GM19099 (cell line): ENCODE measurements around the gene B3GALT5.

Experiments used
- POLR2A ChIP-seq: IDR thresholded peaks from 3 replicates; pipeline ENCODE4 v1.6.1; 2011; ENCODE audit warnings: low read depth; ENCODE audit not compliant: insufficient read length; ENCODE audit errors: extremely low read depth

B3GALT5 gene

DNA sequence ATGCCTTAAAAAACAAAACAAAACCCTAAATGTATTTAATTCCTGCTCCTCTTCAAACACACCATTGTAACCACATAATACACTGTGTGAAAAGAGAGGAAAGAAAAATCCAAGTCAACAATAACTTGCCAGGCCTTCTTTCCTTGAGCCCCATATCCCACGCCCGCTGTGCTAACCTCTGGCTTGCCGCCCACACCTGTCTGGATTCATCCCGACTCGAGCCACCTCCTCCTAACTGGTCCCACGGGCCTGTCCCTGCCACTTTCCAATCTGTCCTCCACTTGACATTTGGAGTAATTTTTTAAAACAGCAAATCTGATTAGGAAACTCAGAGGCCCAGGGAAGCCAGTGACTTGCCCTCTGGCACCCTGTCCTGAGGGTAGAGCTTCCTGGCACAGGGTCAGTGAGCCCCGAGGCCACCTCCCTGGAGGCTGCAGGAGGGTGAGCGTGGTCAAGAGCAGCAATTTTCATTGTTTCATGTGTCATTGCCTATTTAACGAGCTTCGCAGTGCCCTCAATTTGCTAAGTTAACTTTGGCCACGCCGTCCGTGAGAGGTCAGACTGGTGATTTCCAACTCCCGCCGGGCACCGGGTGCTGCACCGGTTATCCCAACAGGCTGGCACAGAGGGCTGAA is 54.1 kb downstream of the B3GALT5 start:
- TF ChIP-seq POLR2A = no peak

- TF ChIP-seq POLR2A = no peak
Observed at GRCh38 chr21:39667353-39667891, 54.7 kb downstream of the B3GALT5 start.

- no peak for TF ChIP-seq POLR2A
Observed at GRCh38 chr21:39668369-39668768, 55.6 kb downstream of the B3GALT5 start.

- TF ChIP-seq POLR2A = no peak
Observed at GRCh38 chr21:39669485-39669884, 56.7 kb downstream of the B3GALT5 start.

- TF ChIP-seq POLR2A = no peak
Observed at GRCh38 chr21:39669976-39670661, 57.4 kb downstream of the B3GALT5 start.

DNA sequence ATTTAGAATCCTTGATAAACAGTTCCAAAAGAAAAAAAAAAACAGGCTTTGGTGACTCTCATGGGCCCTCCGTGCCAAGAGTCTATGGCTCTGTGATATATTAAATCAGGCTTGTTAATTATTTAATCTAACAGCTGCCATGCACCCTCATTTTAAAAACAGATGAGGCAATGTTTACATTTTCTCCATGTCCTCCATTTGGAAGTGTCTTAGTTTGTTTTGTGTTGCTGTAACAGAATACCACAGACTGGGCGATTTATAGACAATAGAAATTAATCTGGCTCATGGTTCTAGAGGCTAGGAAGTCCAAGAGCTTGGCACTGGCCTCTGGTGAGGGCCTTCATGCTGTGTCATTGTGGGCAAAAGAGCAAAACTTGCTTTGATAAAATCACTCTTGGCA is 58.0 kb downstream of the B3GALT5 start:
- TF ChIP-seq POLR2A = no peak

DNA sequence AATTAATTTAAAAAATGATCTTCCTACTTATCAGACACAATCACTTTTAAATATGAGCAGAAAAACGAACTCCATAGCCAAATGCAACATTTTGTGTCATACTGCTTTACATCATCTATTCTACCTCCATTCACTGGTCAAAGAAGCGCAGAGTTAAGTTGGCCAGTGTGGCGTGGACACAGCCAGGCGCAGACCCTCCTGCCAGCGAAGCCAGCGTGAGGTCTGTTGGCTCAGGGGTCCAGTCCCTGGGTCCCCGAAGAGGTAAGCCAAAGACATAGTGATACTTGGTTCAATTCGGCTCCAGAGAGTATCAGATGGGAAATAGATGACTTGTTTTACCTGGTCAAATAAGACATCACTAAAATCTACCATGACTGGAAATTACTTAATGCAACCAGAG is 59.2 kb downstream of the B3GALT5 start:
- TF ChIP-seq POLR2A = no peak

DNA sequence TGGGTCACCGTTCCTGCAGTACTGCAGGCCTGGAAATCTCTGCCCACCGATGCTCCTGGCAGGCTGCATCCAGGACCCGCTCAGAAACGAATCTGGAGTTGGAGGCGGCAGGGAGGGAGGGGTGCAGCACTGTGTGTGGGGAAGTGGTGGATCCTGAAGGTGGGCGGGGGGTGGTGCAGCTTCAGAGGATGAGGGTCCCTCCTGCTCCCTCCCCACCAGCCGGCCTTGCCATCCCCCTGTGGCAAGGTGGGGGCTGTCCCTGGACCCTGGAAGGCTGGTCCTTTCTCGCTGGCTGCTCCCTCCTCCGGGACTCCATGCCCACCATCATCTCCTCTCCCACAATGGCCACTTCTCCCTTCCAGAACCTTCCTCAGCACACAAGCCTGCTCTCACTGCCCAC is 60.4 kb downstream of the B3GALT5 start:
- no peak for TF ChIP-seq POLR2A

GRCh38 chr21:39673736-39674135 is 61.0 kb downstream of the B3GALT5 start:
- TF ChIP-seq POLR2A = no peak

- TF ChIP-seq POLR2A = no peak
Observed at GRCh38 chr21:39674801-39675200, 62.1 kb downstream of the B3GALT5 start.

DNA sequence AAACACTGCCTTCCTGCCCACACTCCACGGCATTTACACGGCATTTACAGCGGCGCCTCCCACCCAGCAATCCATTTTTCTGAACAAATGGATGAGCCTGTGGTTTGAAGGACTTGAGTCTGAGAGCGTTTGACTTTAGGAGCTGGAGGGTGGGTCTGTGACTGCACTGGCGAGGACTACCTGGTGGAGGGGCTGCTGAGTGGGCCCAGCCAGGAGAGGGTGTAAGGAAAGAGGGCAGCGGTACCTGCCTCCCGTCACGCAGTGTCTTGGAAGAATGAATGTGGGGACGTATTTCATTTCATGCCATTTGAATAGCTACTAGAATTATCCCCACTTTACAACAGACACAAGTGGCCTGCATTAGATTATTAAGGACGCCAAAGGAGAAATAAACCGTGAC is 62.9 kb downstream of the B3GALT5 start:
- TF ChIP-seq POLR2A = no peak

DNA sequence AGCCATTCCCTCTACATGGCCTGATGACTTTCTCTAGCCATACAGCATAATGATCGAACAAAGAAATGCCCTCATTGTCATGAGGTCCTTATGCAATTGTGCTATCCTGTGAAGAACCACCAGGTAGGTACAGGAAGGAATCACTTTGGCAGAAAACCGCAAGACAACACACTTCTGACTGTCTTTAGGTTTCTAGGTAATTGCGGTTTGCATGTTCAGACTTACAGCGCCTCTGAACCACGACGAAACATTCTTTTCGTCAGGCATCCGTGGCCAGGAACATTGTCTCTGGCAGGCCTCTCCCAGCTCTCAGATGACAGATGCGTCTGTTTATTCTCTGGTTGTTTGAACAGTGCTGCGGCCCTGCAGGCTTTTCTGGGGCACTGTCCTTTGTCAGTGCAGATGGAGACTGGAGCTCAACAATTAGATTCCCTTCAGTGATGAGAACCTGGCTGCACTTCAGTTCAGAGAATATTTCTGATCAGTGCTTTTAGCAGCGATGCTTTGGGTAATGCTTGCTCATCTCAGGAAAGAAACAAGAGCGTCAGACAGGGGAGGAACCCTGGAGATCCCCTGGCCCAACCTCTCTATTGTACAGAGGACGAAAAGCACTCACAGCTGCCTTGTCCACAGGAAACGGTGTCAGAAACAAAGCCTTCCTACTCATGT is 63.4 kb downstream of the B3GALT5 start:
- no peak for TF ChIP-seq POLR2A

GRCh38 chr21:39680216-39680615 is 67.5 kb downstream of the B3GALT5 start:
- no peak for TF ChIP-seq POLR2A

- TF ChIP-seq POLR2A = no peak
Observed at GRCh38 chr21:39681257-39681656, 68.5 kb downstream of the B3GALT5 start.

DNA sequence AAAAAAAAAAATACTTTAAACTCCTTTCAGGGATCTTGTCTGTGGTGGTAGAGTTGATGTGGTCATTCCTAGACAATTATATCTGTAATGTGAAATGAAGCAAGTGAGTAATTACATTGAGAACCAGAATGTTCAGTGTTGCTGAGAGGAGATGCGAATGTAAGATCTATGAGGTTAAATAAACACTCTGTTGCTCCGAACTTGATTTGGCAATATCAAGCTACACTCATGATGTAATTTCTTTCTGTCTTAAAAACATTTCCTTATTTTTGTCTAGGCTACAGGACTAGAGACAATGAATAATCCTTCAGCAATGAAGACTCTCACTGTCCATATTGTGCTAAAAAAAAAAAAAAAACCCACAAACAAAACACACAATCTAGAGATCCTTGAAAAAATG is 69.1 kb downstream of the B3GALT5 start:
- TF ChIP-seq POLR2A = no peak

DNA sequence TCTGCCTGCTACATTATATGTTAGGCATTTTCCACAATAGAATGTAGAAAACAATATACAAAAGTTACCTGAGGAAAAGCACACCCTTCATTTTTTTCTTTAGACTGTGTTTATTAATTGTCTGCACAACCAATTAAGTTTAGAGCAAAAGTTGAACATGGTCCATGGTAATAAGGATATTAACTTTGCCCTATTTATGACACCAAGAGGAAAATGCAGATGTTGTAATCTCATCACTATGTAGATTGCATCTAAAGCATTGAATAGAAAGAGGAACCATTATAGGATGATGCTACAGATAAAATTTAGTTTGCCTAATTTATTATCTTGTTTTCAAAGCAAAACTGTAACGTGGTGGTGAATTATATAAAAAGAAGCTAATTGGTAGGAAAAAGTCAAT is 72.5 kb downstream of the B3GALT5 start:
- no peak for TF ChIP-seq POLR2A

DNA sequence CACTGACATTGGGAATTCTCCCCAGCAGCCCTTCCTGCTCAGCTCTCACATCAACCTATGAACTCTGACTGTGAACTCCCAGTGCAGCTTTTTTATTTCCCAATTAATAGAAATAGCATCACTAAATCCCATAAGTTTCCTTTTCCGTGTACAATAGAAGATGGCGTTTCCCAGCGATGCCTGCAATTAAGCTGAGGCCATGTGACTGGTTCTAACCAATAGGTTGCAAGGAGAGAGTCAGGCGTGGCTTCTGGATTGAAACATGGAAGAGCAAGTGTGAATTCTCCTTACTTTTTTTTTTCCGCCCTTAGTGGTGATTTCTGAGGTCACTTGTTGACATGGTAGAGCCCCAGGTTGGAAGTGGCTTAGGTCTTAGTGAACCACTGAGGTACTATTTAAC is 73.3 kb downstream of the B3GALT5 start:
- no peak for TF ChIP-seq POLR2A
